Fibroblast of skin of scalp (primary cell): Measurements from ENCODE around the gene FERMT2.

Experiments used
- DNase-seq: peaks from one replicate; pipeline ENCODE4 v3.0.0-alpha.2; 2013

The FERMT2 gene

GRCh38 chr14:52861403-52861802 lies 89.4 kb downstream of the FERMT2 start:
- DNase-seq: peak; percentile 52

- no peak for DNase-seq
Measured at GRCh38 chr14:52860910-52861309, 89.9 kb downstream of the FERMT2 start.

- no peak for DNase-seq
Measured at GRCh38 chr14:52860209-52860608, 90.6 kb downstream of the FERMT2 start.

GRCh38 chr14:52856139-52856538 lies 94.7 kb downstream of the FERMT2 start:
- no peak for DNase-seq

GRCh38 chr14:52853522-52853854 lies 97.4 kb downstream of the FERMT2 start:
- no peak for DNase-seq

GRCh38 chr14:52852810-52853521 lies 97.9 kb downstream of the FERMT2 start:
- no peak for DNase-seq

GRCh38 chr14:52850451-52850909 lies 100.4 kb downstream of the FERMT2 start:
- DNase-seq: no peak

- DNase-seq: peak; percentile 51
Measured at GRCh38 chr14:52848626-52849025, 102.2 kb downstream of the FERMT2 start.

- DNase-seq: no peak
Measured at GRCh38 chr14:52846591-52846990, 104.3 kb downstream of the FERMT2 start.

GRCh38 chr14:52845081-52845480 lies 105.8 kb downstream of the FERMT2 start:
- no peak for DNase-seq

- DNase-seq: no peak
Measured at GRCh38 chr14:52844262-52845060, 106.4 kb downstream of the FERMT2 start.

- DNase-seq: peak; percentile 73
Measured at GRCh38 chr14:52840877-52841276, 110.0 kb downstream of the FERMT2 start.

GRCh38 chr14:52837451-52837850 lies 113.4 kb downstream of the FERMT2 start:
- no peak for DNase-seq

- DNase-seq: no peak
Measured at GRCh38 chr14:52836063-52836462, 114.8 kb downstream of the FERMT2 start.

- DNase-seq: peak; percentile 92
Measured at GRCh38 chr14:52835122-52835903, 115.5 kb downstream of the FERMT2 start.

GRCh38 chr14:52834440-52834842 lies 116.4 kb downstream of the FERMT2 start:
- peak; percentile 98 for DNase-seq

- peak; percentile 38 for DNase-seq
Measured at GRCh38 chr14:52833891-52834290, 117.0 kb downstream of the FERMT2 start.

GRCh38 chr14:52829527-52830185 lies 121.2 kb downstream of the FERMT2 start:
- DNase-seq: no peak

- no peak for DNase-seq
Measured at GRCh38 chr14:52827426-52827825, 123.4 kb downstream of the FERMT2 start.

GRCh38 chr14:52825085-52825484 lies 125.8 kb downstream of the FERMT2 start:
- DNase-seq: no peak

GRCh38 chr14:52824462-52824861 lies 126.4 kb downstream of the FERMT2 start:
- peak; percentile 39 for DNase-seq

GRCh38 chr14:52821805-52822250 lies 129.0 kb downstream of the FERMT2 start:
- no peak for DNase-seq

- no peak for DNase-seq
Measured at GRCh38 chr14:52808101-52808500, 142.7 kb downstream of the FERMT2 start.
